ENCODE results near the gene ASPSCR1. TPM values are rescaled to one million over a fixed set of nuclear protein-coding genes. Genes with fewer than 3 reads are reported as not detected.

Gene ASPSCR1
- total and polyA plus RNA-seq, 2 of the 13 experiments (the other 11 are each of a cell fraction or from before 2014, with no cell fraction given): 274 to 314 TPM

GRCh38 chr17:82000803-82001570, 23.6 kb downstream of the ASPSCR1 start (continued):
- TF ChIP-seq ZNF33B (CRISPR knock-in tag; IDR thresholded peaks at IDR 0.05): 0 out of 2 replicates have a peak, but pooled peaks have one; percentile 27
- TF ChIP-seq ZNF335 (CRISPR knock-in tag; IDR thresholded peaks at IDR 0.05): peak; percentile 52; the same call in 1 of the 2 replicates
- TF ChIP-seq MAFK (conservative IDR thresholded peaks at IDR 0.05 in 1 of 2, IDR thresholded peaks at IDR 0.05 in 1 of 2; ENCODE audit: low read length in 2 of 2): no peak
- TF ChIP-seq, protein P1, sequence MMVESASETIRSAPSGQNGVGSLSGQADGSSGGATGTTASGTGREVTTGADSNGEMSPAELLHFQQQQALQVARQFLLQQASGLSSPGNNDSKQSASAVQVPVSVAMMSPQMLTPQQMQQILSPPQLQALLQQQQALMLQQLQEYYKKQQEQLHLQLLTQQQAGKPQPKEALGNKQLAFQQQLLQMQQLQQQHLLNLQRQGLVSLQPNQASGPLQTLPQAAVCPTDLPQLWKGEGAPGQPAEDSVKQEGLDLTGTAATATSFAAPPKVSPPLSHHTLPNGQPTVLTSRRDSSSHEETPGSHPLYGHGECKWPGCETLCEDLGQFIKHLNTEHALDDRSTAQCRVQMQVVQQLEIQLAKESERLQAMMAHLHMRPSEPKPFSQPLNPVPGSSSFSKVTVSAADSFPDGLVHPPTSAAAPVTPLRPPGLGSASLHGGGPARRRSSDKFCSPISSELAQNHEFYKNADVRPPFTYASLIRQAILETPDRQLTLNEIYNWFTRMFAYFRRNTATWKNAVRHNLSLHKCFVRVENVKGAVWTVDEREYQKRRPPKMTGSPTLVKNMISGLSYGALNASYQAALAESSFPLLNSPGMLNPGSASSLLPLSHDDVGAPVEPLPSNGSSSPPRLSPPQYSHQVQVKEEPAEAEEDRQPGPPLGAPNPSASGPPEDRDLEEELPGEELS (CRISPR knock-in tag; IDR thresholded peaks at IDR 0.05): peak; percentile 78; the same call in 1 of the 2 replicates
- no peak for TF ChIP-seq CENPT (CRISPR knock-in tag; IDR thresholded peaks at IDR 0.05; ENCODE audit: low read depth)
- peak; percentile 58; the same call in 1 of the 2 replicates for TF ChIP-seq TAF1 (CRISPR knock-in tag; IDR thresholded peaks at IDR 0.05)
- TF ChIP-seq NFIC (IDR thresholded peaks at IDR 0.05; ENCODE audit: low read length): no peak
- TF ChIP-seq ZMYM2 (CRISPR knock-in tag; IDR thresholded peaks at IDR 0.05): peak; percentile 71; the same call in 1 of the 2 replicates
- TF ChIP-seq ZMAT3 (CRISPR knock-in tag; conservative IDR thresholded peaks at IDR 0.05): 0 out of 2 replicates have a peak, but pooled peaks have one; percentile 70
- no peak for TF ChIP-seq EHMT2 (IDR thresholded peaks at IDR 0.05; ENCODE audit: borderline replicate concordance, low read depth, low read length)
- 0 out of 2 replicates have a peak, but pooled peaks have one; percentile 77 for TF ChIP-seq ZNF780A (CRISPR knock-in tag; IDR thresholded peaks at IDR 0.05)
- 0 out of 2 replicates have a peak, but pooled peaks have one; percentile 45 for TF ChIP-seq STAT5B (CRISPR knock-in tag; IDR thresholded peaks at IDR 0.05)
- peak; percentile 71 for TF ChIP-seq SP4 (CRISPR knock-in tag; IDR thresholded peaks at IDR 0.05)
- TF ChIP-seq ZFP90 (CRISPR knock-in tag; IDR thresholded peaks at IDR 0.05; ENCODE audit: borderline replicate concordance): peak; percentile 40; the same call in 1 of the 2 replicates
- peak; percentile 34 for TF ChIP-seq ASH2L (IDR thresholded peaks at IDR 0.05; ENCODE audit: insufficient read length, low read depth, low read length)
- peak; percentile 94 for TF ChIP-seq MYC (CRISPR knock-in tag; IDR thresholded peaks at IDR 0.05; ENCODE audit: borderline replicate concordance)
- peak; percentile 8; the same call in 1 of the 2 replicates for TF ChIP-seq ZNF652 (CRISPR knock-in tag; IDR thresholded peaks at IDR 0.05; ENCODE audit: borderline replicate concordance, low read depth)
- TF ChIP-seq ZNF121 (CRISPR knock-in tag; IDR thresholded peaks at IDR 0.05): peak; percentile 80; the same call in 1 of the 2 replicates
- peak; percentile 43; the same call in 1 of the 2 replicates for TF ChIP-seq ZNF543 (CRISPR knock-in tag; IDR thresholded peaks at IDR 0.05)
- peak; percentile 87 for TF ChIP-seq HDAC2 (CRISPR knock-in tag; IDR thresholded peaks at IDR 0.05)
- TF ChIP-seq FOSL2 (CRISPR knock-in tag; IDR thresholded peaks at IDR 0.05): peak; percentile 79
- peak; percentile 98 for TF ChIP-seq SRSF1 (optimal IDR thresholded peaks at IDR 0.05; ENCODE audit: low read depth, low read length)
- TF ChIP-seq ZNF607 (CRISPR knock-in tag; IDR thresholded peaks at IDR 0.05; ENCODE audit: borderline replicate concordance): peak; percentile 91; the same call in 1 of the 2 replicates
- peak; percentile 80 for TF ChIP-seq YEATS4 (CRISPR knock-in tag; IDR thresholded peaks at IDR 0.05; ENCODE audit: borderline replicate concordance)
- peak; percentile 97 for TF ChIP-seq RXRA (CRISPR knock-in tag; IDR thresholded peaks at IDR 0.05)
- TF ChIP-seq GABPA (IDR thresholded peaks at IDR 0.05; ENCODE audit: low read depth, low read length): no peak
- TF ChIP-seq GABPA (CRISPR knock-in tag; IDR thresholded peaks at IDR 0.05; ENCODE audit: low read depth): peak; percentile 25
- TF ChIP-seq NFIB (CRISPR knock-in tag; IDR thresholded peaks at IDR 0.05; ENCODE audit: borderline replicate concordance): no peak
- TF ChIP-seq STAG1 (CRISPR knock-in tag; IDR thresholded peaks at IDR 0.05): peak; percentile 42
